GM12878 (cell line): Measurements from ENCODE around the gene EP300. TPM values are rescaled to one million over a fixed set of nuclear protein-coding genes. Genes with fewer than 3 reads are reported as not detected.

Experiments
- ATAC-seq: fragments of 200-7000 bp; cut with Tn5 transposase; 3 replicates; pipeline ENCODE4 v1.9.1; 2020; ENCODE audit warnings: mild to moderate bottlenecking, moderate library complexity
- BruUV-seq: library from RNA; stranded (reverse); fragments of 400-500 nt; replicated peaks from 2 replicates; lab custom pipeline; 2021; lab: Mats Ljungman, UMichigan
- CTCF ChIA-PET: fragments of 300-600 bp; sonication (Branson Sonifier 250); formaldehyde crosslinking; extraction: SDS; loops from one replicate; lab custom pipeline; 2021; ENCODE audit warnings: inconsistent platforms; lab: Yijun Ruan, JAX
- POLR2A ChIA-PET: fragments of 350-600 bp; formaldehyde crosslinking; extraction: SDS; loops from one replicate; lab custom pipeline; 2021; ENCODE audit warnings: inconsistent platforms; lab: Charles Lee
- RAD21 ChIA-PET: fragments of 300-600 bp; sonication (Branson Sonifier 250); formaldehyde crosslinking; loops from one replicate; lab custom pipeline; 2023; ENCODE audit warnings: antibody characterized with exemption; ENCODE audit not compliant: unreplicated experiment; lab: Charles Lee
- SMC1A ChIA-PET: fragments of 300-600 bp; sonication (Branson Sonifier 250); formaldehyde crosslinking; loops from one replicate; lab custom pipeline; 2023; ENCODE audit not compliant: unreplicated experiment, uncharacterized antibody; lab: Charles Lee
- DNase-seq: peaks from one replicate; pipeline ENCODE4 v3.0.0-alpha.2; 2011; ENCODE audit warnings: low read depth, low spot score
- FAIRE-seq: peaks from 3 replicates; lab custom pipeline; 2011; peaks lifted over from hg19 to GRCh38; lab: Jason Lieb, UNC
- H2AFZ ChIP-seq: 2 replicates; pipeline ENCODE4 v1.6.0; 2011; ENCODE audit warnings: low read depth, low read length, control low read depth; ENCODE audit not compliant: control insufficient read depth
- H3K27ac ChIP-seq: 2 replicates; pipeline ENCODE4 v1.5.1; 2011; ENCODE audit warnings: control low read depth; ENCODE audit not compliant: control insufficient read depth, insufficient read depth
- H3K27me3 ChIP-seq, 2 experiments: replicated peaks in 1 of 2; 2 replicates each; pipeline versions ENCODE4 v1.6.0 to v1.6.1; 2011; ENCODE audit warnings: low read length in 1 of 2; ENCODE audit not compliant: control insufficient read depth in 2 of 2, insufficient read depth in 2 of 2
- H3K36me3 ChIP-seq, 2 experiments: 2 replicates each; pipeline ENCODE4 v1.5.1; 2011; ENCODE audit warnings: low read length in 1 of 2; ENCODE audit not compliant: control insufficient read depth in 2 of 2, insufficient read depth in 2 of 2
- H3K4me1 ChIP-seq: 2 replicates; pipeline ENCODE4 v1.6.1; 2011; ENCODE audit warnings: mild to moderate bottlenecking, low read length, moderate library complexity, mixed read lengths; ENCODE audit not compliant: control insufficient read depth, insufficient read depth
- H3K4me2 ChIP-seq: 2 replicates; pipeline ENCODE4 v1.6.0; 2011; ENCODE audit warnings: control low read depth; ENCODE audit not compliant: control insufficient read depth, insufficient read depth
- H3K4me3 ChIP-seq: fragments of 200-600 bp; sonication (generic); 2 replicates; pipeline ENCODE4 v1.5.1; 2016
- H3K79me2 ChIP-seq: 2 replicates; pipeline ENCODE4 v1.6.0; 2011; ENCODE audit warnings: low read length; ENCODE audit not compliant: control insufficient read depth, insufficient read depth
- H3K9ac ChIP-seq: 2 replicates; pipeline ENCODE4 v1.8.0; 2011; ENCODE audit warnings: low read length, control low read depth, mixed read lengths; ENCODE audit not compliant: control insufficient read depth, insufficient read depth
- H3K9me3 ChIP-seq: replicated peaks from 3 replicates; pipeline ENCODE4 v1.5.1; 2011; ENCODE audit warnings: mild to moderate bottlenecking, low read length; ENCODE audit not compliant: control insufficient read depth, insufficient read depth
- H4K20me1 ChIP-seq: 2 replicates; pipeline ENCODE4 v1.6.0; 2011; ENCODE audit not compliant: control insufficient read depth, insufficient read depth
- BCL11A ChIP-seq: IDR thresholded peaks from 2 replicates; pipeline ENCODE4 v1.6.1; 2011; ENCODE audit warnings: low read depth, low read length
- CHD4 ChIP-seq: fragments of 200-600 bp; sonication (generic); IDR thresholded peaks from 2 replicates; pipeline ENCODE4 v1.6.1; 2016; ENCODE audit warnings: mild to moderate bottlenecking
- HDGF ChIP-seq: fragments of 450-650 bp; IDR thresholded peaks from 2 replicates; pipeline ENCODE4 v1.6.1; 2016; ENCODE audit warnings: antibody characterized with exemption
- JUNB ChIP-seq: IDR thresholded peaks from 2 replicates; pipeline ENCODE4 v1.6.1; 2016; ENCODE audit warnings: antibody characterized with exemption, mild to moderate bottlenecking
- KLF5 ChIP-seq: fragments of 450-650 bp; IDR thresholded peaks from 2 replicates; pipeline ENCODE4 v1.6.1; 2014; ENCODE audit warnings: mild to moderate bottlenecking; ENCODE audit not compliant: partially characterized antibody
- RB1 ChIP-seq: fragments of 450-650 bp; formaldehyde crosslinking; IDR thresholded peaks from 2 replicates; pipeline ENCODE4 v1.6.1; 2017; ENCODE audit warnings: mild to moderate bottlenecking, borderline replicate concordance
- RBBP5 ChIP-seq: fragments of 200-600 bp; sonication (generic); conservative IDR thresholded peaks from 2 replicates; pipeline ENCODE4 v1.6.1; 2016
- SMAD1 ChIP-seq: fragments of 450-650 bp; IDR thresholded peaks from 2 replicates; pipeline ENCODE4 v1.6.1; 2018; ENCODE audit warnings: mild to moderate bottlenecking, low read depth; ENCODE audit not compliant: partially characterized antibody
- SRF ChIP-seq, 2 experiments: IDR thresholded peaks; 2 replicates each; pipeline ENCODE4 v1.6.1; 2011; ENCODE audit warnings: low read depth in 2 of 2, low read length in 2 of 2, mild to moderate bottlenecking in 1 of 2, moderate library complexity in 1 of 2
- TARDBP ChIP-seq: IDR thresholded peaks from 2 replicates; pipeline ENCODE4 v1.6.1; 2016; ENCODE audit warnings: borderline replicate concordance
- WRNIP1 ChIP-seq: IDR thresholded peaks from 2 replicates; pipeline ENCODE4 v1.6.1; 2011; ENCODE audit warnings: low read depth, low read length, improper control_type of control experiment, borderline replicate concordance
- YBX1 ChIP-seq: fragments of 450-650 bp; IDR thresholded peaks from 2 replicates; pipeline ENCODE4 v1.6.1; 2016; ENCODE audit warnings: antibody characterized with exemption
- ZBED1 ChIP-seq: IDR thresholded peaks from 2 replicates; pipeline ENCODE4 v1.6.1; 2016; ENCODE audit warnings: borderline replicate concordance
- ZSCAN29 ChIP-seq: fragments of 450-650 bp; IDR thresholded peaks from 2 replicates; pipeline ENCODE4 v1.6.1; 2017; ENCODE audit warnings: mild to moderate bottlenecking, moderate library complexity
- WGBS: methylation state at CpG from one replicate; pipeline ENCODE4 v1.1.6; 2016; ENCODE audit warnings: low lambda C conversion rate; ENCODE audit not compliant: insufficient replicate concordance, insufficient coverage; ENCODE audit errors: missing lambda C conversion rate; 5-methylcytosine and 5-hydroxymethylcytosine counted together
- in situ Hi-C: fragments of 300-500 bp; cut with MboI; formaldehyde crosslinking; loops from 9 replicates; pipeline ENCODE4 v1.14.3; 2018; ENCODE audit warnings: mixed read lengths
- intact Hi-C: fragments of 100-400 bp; cut with micrococcal nuclease; formaldehyde crosslinking; loops from one replicate; pipeline ENCODE4 v1.14.2; 2022; ENCODE audit not compliant: unreplicated experiment
- polyA plus RNA-seq, 11 experiments: library from polyadenylated mRNA; depleted of rRNA in 4 of 11; unstranded in 6 of 11; stranded (reverse) in 5 of 11; fragments of >200 nt; fragmentation: Nextera tagmentation in 4 of 11; fragmentation: Illumina TruSeq in 1 of 11; extraction: Ambion mirVana in 4 of 11; extraction: Trizol in 1 of 11; gene quantifications; 1 replicate in 1 of 11; 2 replicates in 10 of 11; pipeline versions ENCODE4 v1.2.1 to v1.2.3, GENCODE V29; 2011 to 2016; ENCODE audit warnings: inconsistent platforms in 2 of 11, missing spikeins in 2 of 11, low read depth in 1 of 11
- total RNA-seq, 4 experiments: library from RNA; depleted of rRNA in 3 of 4; stranded (reverse); fragments of >200 nt in 3 of 4; fragmentation: Illumina TruSeq in 1 of 4; extraction: Trizol in 1 of 4; gene quantifications; 2 replicates each; pipeline versions ENCODE4 v1.2.1 to v1.2.3, GENCODE V29; 2013 to 2021
- TF ChIP-seq, protein P1 (sequence below), 3 experiments: IDR thresholded peaks in 2 of 3; conservative IDR thresholded peaks in 1 of 3; 2 replicates each; pipeline ENCODE4 v1.5.1; 2011; ENCODE audit warnings: low read depth in 3 of 3, low read length in 3 of 3, mild to moderate bottlenecking in 3 of 3, control low read depth in 2 of 3, moderate library complexity in 2 of 3, inconsistent platforms in 1 of 3, mixed read lengths in 1 of 3; ENCODE audit not compliant: control insufficient read depth in 2 of 3, insufficient read depth in 1 of 3; ENCODE audit errors: extremely low read depth in 1 of 3
- TF ChIP-seq, protein P2 (sequence below): fragments of 450-650 bp; formaldehyde crosslinking; IDR thresholded peaks from 2 replicates; pipeline ENCODE4 v1.4.0; 2022; ENCODE audit warnings: mild to moderate bottlenecking, moderate library complexity
- TF ChIP-seq, protein P3 (sequence below): IDR thresholded peaks from 2 replicates; pipeline ENCODE4 v1.6.1; 2011; ENCODE audit warnings: low read depth, mild to moderate bottlenecking, low read length, moderate library complexity, borderline replicate concordance; ENCODE audit errors: extremely low read depth

The EP300 gene
- total and polyA plus RNA-seq, 10 of the 15 experiments (the other 5 are each of a cell fraction or from before 2014, with no cell fraction given) = 5.5 to 48.5 (median 23.6) TPM

DNA sequence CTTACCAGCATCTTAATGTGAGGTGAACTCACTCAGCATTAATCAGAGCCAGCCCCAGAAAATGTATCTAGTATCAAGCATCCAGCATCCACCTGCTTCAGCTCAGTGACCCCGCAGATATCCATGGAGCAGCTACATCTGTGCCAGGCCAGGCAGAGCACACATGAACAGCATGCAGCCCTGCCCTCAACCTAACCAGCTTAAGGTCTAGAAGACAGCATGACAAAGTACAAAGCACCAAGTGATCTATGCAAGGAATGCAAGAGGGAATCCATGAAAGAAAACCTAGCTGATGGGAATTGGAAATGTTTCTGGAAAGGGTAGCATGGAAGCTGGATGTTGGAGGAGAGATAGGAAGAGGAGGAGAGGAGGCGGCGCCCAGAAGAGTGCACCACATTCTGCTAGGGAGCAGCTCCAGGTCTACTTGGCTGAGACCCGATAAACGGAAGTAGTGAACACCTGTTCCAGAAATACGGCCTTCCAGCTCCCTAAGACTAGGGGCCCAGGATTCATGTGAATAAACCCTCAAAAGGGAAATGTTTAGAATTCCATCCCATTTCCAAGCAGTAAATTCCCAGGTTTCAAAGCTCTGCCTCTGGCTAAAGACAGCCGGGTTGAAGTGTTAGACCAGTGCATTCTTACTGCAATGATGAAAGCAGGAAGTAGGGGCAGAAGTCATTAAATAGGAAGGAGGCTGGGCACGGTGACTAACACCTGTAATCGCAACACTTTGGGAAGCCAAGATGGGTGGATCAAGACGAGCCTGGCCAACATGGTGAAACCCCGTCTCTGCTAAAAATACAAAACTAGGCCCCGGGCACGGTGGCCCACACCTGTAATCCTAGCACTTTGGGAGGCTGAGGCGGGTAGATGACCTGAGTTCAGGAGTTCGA is 89.2 kb downstream of the EP300 start (continued):
- TF ChIP-seq, protein P1, sequence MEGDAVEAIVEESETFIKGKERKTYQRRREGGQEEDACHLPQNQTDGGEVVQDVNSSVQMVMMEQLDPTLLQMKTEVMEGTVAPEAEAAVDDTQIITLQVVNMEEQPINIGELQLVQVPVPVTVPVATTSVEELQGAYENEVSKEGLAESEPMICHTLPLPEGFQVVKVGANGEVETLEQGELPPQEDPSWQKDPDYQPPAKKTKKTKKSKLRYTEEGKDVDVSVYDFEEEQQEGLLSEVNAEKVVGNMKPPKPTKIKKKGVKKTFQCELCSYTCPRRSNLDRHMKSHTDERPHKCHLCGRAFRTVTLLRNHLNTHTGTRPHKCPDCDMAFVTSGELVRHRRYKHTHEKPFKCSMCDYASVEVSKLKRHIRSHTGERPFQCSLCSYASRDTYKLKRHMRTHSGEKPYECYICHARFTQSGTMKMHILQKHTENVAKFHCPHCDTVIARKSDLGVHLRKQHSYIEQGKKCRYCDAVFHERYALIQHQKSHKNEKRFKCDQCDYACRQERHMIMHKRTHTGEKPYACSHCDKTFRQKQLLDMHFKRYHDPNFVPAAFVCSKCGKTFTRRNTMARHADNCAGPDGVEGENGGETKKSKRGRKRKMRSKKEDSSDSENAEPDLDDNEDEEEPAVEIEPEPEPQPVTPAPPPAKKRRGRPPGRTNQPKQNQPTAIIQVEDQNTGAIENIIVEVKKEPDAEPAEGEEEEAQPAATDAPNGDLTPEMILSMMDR (IDR thresholded peaks at IDR 0.05 in 2 of 3, conservative IDR thresholded peaks at IDR 0.05 in 1 of 3; ENCODE audit: control insufficient read depth in 2 of 3, extremely low read depth in 1 of 3, insufficient read depth in 1 of 3, low read depth in 3 of 3, low read length in 3 of 3) = no peak
- no peak for TF ChIP-seq RBBP5
- TF ChIP-seq HDGF = no peak
- no peak for TF ChIP-seq JUNB
- TF ChIP-seq CHD4 = no peak

DNA sequence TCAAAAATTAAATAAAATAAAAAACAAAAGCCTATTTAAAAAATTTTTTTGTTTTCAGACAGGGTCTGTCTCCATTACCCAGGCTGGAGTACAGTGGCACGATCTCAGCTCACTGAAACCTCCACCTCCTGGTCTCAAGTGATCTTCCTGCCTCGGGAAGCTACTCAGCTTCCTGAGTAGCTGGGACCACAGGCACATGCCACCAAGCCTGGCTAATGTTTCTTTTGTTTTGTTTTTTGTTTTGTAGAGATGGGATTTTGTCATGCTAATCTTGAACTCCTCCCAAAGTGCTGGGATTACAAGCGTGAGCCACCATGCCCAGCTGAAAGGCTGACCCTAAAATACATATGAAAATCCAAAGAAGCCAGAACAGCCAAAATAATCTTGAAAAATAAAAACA is 92.3 kb downstream of the EP300 start:
- in situ Hi-C loops (no loop called here), intact Hi-C loops (no loop called here)
- Histone ChIP-seq H3K79me2 (no peaks in the 10 kb centered on the region), H3K36me3 (peaks cover 0 to 2% of the 10 kb centered on the region in 2 experiments; a peak in 2 of 4 replicates), H3K27ac (no peak overlapping the region), H3K9ac (no peak overlapping the region), H3K4me1 (no peaks in the 10 kb centered on the region), H3K27me3 (no peaks in the 10 kb centered on the region), H3K4me2 (no peak overlapping the region), H3K9me3 (no peaks in the 10 kb centered on the region), H2AFZ (no peak overlapping the region), H3K4me3 (no peak overlapping the region), H4K20me1 (no peaks in the 10 kb centered on the region)
- 48% methylated on average over 3 of the region's 3 CpGs for WGBS
- BruUV-seq = no TSS peak
- ChIA-PET CTCF (no interaction called here), POLR2A (interaction anchor here (0.5 to 0.6 kb wide), 2 partner anchors 103 to 279 kb away, joined by 3 to 6 read pairs; no protein-coding TSS in a partner anchor), SMC1A (no interaction called here), RAD21 (no interaction called here)
- no peak for FAIRE-seq
- DNase-seq = no peak
- no peak for ATAC-seq
- no peak for TF ChIP-seq TARDBP
- TF ChIP-seq WRNIP1 = no peak
- no peak for TF ChIP-seq YBX1
- TF ChIP-seq, protein P2, sequence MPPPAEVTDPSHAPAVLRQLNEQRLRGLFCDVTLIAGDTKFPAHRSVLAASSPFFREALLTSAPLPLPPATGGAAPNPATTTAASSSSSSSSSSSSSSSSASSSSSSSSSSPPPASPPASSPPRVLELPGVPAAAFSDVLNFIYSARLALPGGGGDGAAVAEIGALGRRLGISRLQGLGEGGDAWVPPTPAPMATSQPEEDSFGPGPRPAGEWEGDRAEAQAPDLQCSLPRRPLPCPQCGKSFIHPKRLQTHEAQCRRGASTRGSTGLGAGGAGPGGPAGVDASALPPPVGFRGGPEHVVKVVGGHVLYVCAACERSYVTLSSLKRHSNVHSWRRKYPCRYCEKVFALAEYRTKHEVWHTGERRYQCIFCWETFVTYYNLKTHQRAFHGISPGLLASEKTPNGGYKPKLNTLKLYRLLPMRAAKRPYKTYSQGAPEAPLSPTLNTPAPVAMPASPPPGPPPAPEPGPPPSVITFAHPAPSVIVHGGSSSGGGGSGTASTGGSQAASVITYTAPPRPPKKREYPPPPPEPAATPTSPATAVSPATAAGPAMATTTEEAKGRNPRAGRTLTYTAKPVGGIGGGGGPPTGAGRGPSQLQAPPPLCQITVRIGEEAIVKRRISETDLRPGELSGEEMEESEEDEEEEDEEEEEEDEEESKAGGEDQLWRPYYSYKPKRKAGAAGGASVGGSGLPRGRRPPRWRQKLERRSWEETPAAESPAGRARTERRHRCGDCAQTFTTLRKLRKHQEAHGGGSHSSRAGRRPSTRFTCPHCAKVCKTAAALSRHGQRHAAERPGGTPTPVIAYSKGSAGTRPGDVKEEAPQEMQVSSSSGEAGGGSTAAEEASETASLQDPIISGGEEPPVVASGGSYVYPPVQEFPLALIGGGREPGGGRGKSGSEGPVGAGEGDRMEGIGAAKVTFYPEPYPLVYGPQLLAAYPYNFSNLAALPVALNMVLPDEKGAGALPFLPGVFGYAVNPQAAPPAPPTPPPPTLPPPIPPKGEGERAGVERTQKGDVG (CRISPR knock-in tag) = no peak
- no peak for TF ChIP-seq RB1
- no peak for TF ChIP-seq KLF5
- TF ChIP-seq, protein P3, sequence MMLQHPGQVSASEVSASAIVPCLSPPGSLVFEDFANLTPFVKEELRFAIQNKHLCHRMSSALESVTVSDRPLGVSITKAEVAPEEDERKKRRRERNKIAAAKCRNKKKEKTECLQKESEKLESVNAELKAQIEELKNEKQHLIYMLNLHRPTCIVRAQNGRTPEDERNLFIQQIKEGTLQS = no peak
- TF ChIP-seq BCL11A = no peak
- TF ChIP-seq ZBED1 = no peak
- no peak for TF ChIP-seq SMAD1
- TF ChIP-seq ZSCAN29 = no peak
- no peak for TF ChIP-seq SRF (IDR thresholded peaks at IDR 0.05; ENCODE audit: low read depth in 2 of 2, low read length in 2 of 2)
